OCI-LY1 (cell line): Measurements from ENCODE around the gene ACE.

Experiments
- EZH2 ChIP-seq: fragments of 200-600 bp; sonication (generic), shearing (Covaris generic); IDR thresholded peaks from 2 replicates; pipeline ENCODE4 v1.8.0; 2017; ENCODE audit warnings: borderline replicate concordance, mixed run types, mild to moderate bottlenecking, antibody characterized with exemption, low read length, moderate library complexity, mixed read lengths
- TF ChIP-seq, protein P1 (sequence below): fragments of 200-600 bp; sonication (generic), shearing (Covaris generic); IDR thresholded peaks from 2 replicates; pipeline ENCODE4 v1.5.1; 2017; ENCODE audit warnings: mild to moderate bottlenecking, antibody characterized with exemption, low read length, moderate library complexity, mixed read lengths

DNA sequence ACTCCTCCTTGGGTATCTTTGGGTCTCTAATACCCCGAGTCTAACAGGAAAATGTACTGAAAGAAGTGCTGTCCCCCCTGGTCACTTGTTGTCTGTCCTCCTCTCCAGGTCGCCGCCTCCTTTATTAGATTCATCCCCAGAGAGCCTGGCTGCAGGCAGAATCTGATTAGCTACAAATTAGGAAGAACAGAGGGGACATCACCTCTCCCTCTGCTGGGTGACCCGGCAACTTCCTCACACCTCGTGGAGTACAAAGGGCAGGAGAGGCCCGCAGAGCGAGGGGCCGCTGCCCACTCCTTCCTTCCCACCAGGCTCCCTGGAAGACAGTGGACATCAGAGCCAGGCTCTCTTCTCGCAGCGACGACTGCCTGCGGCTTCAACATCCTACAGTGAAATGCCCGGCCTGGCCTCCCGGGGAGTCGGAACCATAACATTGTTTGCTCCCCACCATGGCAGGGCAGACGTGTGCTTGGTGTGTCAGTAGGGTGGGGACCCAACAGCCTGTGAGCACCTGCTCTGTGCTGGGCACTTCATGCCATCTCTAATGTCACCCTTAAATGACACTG is 36.0 kb upstream of the ACE start:
- TF ChIP-seq, protein P1, sequence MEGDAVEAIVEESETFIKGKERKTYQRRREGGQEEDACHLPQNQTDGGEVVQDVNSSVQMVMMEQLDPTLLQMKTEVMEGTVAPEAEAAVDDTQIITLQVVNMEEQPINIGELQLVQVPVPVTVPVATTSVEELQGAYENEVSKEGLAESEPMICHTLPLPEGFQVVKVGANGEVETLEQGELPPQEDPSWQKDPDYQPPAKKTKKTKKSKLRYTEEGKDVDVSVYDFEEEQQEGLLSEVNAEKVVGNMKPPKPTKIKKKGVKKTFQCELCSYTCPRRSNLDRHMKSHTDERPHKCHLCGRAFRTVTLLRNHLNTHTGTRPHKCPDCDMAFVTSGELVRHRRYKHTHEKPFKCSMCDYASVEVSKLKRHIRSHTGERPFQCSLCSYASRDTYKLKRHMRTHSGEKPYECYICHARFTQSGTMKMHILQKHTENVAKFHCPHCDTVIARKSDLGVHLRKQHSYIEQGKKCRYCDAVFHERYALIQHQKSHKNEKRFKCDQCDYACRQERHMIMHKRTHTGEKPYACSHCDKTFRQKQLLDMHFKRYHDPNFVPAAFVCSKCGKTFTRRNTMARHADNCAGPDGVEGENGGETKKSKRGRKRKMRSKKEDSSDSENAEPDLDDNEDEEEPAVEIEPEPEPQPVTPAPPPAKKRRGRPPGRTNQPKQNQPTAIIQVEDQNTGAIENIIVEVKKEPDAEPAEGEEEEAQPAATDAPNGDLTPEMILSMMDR: no peak
- no peak for TF ChIP-seq EZH2
